HCT116 (cell line): ENCODE data around the gene CDKL4. TPM values are rescaled to one million over a fixed set of nuclear protein-coding genes. Genes with fewer than 3 reads are reported as not detected.
A peak's percentile ranks its signal among the peaks of the same experiment; 100 is the strongest.

Source experiments
- ATAC-seq: fragments of 200-7000 bp; cut with Tn5 transposase; 2 replicates; pipeline ENCODE4 v1.9.1; 2020; ENCODE audit warnings: mild to moderate bottlenecking, moderate library complexity
- BruUV-seq: library from RNA; stranded (reverse); fragments of 400-500 nt; replicated peaks from 2 replicates; lab custom pipeline; 2021; lab: Mats Ljungman, UMichigan
- CTCF ChIA-PET: fragments of 300-600 bp; sonication (Branson Sonifier 250); formaldehyde crosslinking; loops from one replicate; lab custom pipeline; 2021; ENCODE audit warnings: antibody characterized with exemption; lab: Charles Lee
- POLR2A ChIA-PET: fragments of 300-600, 350-600 bp; sonication (Branson Sonifier 250); formaldehyde crosslinking; loops from one replicate; lab custom pipeline; 2021; ENCODE audit warnings: antibody characterized with exemption; lab: Charles Lee
- RAD21 ChIA-PET, 2 experiments: fragments of 300-600 bp; sonication (Branson Sonifier 250); formaldehyde crosslinking; loops; one replicate each; lab custom pipeline; 2023; ENCODE audit warnings: low total read pairs in 2 of 2; ENCODE audit not compliant: uncharacterized antibody in 2 of 2, unreplicated experiment in 2 of 2, low non-redundant PET in 1 of 2; lab: Charles Lee
- DNase-seq: peaks from one replicate; pipeline ENCODE4 v3.0.0-alpha.2; 2010; ENCODE audit warnings: low read depth, low spot score
- H2AFZ ChIP-seq: fragments of 200-600 bp; shearing (Covaris generic), sonication (generic); 2 replicates; pipeline ENCODE4 v1.6.1; 2017; ENCODE audit warnings: low read depth, mixed run types, mixed read lengths, antibody characterized with exemption, low read length; ENCODE audit not compliant: poor library complexity, severe bottlenecking
- H3K27ac ChIP-seq: 2 replicates; pipeline ENCODE4 v1.5.1; 2012; ENCODE audit warnings: low read depth, low read length
- H3K27me3 ChIP-seq: fragments of 200-600 bp; sonication (generic); 2 replicates; pipeline ENCODE4 v1.6.1; 2016; ENCODE audit warnings: mixed run types, low read length, mixed read lengths; ENCODE audit not compliant: insufficient read depth
- H3K36me3 ChIP-seq, 2 experiments: fragments of 200-500 bp in 1 of 2; fragments of 200-600 bp in 1 of 2; sonication (Bioruptor generic) in 1 of 2; sonication (generic) in 1 of 2; 2 replicates each; pipeline versions ENCODE4 v1.5.1 to v1.6.1; 2014 to 2016; ENCODE audit warnings: low read length in 2 of 2, inconsistent platforms in 1 of 2, mixed read lengths in 1 of 2, mixed run types in 1 of 2; ENCODE audit not compliant: insufficient read depth in 2 of 2, control insufficient read depth in 1 of 2
- H3K4me1 ChIP-seq, 2 experiments: fragments of 200-600 bp in 1 of 2; sonication (generic) in 1 of 2; 2 replicates each; pipeline versions ENCODE4 v1.5.1 to v1.6.1; 2012 to 2017; ENCODE audit warnings: low read length in 2 of 2, inconsistent platforms in 1 of 2, mild to moderate bottlenecking in 1 of 2, mixed read lengths in 1 of 2, mixed run types in 1 of 2, moderate library complexity in 1 of 2; ENCODE audit not compliant: insufficient read depth in 2 of 2, control insufficient read depth in 1 of 2
- H3K4me2 ChIP-seq: fragments of 200-600 bp; sonication (generic); 2 replicates; pipeline ENCODE4 v1.6.1; 2017; ENCODE audit warnings: mixed run types, low read length, mixed read lengths
- H3K4me3 ChIP-seq, 2 experiments: fragments of 200-600 bp in 1 of 2; sonication (generic) in 1 of 2; replicated peaks in 1 of 2; 2 replicates each; pipeline ENCODE4 v1.5.1; 2011 to 2016; ENCODE audit warnings: low read length in 2 of 2, control low read depth in 1 of 2, low read depth in 1 of 2, mild to moderate bottlenecking in 1 of 2, mixed read lengths in 1 of 2, mixed run types in 1 of 2
- H3K79me2 ChIP-seq: fragments of 200-600 bp; sonication (generic); 2 replicates; pipeline ENCODE4 v1.6.1; 2017; ENCODE audit warnings: mild to moderate bottlenecking, mixed run types, low read length, moderate library complexity, mixed read lengths; ENCODE audit not compliant: insufficient read depth
- H3K9ac ChIP-seq: fragments of 200-600 bp; sonication (generic); 2 replicates; pipeline ENCODE4 v1.6.1; 2016; ENCODE audit warnings: low read length, mixed read lengths
- H3K9me2 ChIP-seq: fragments of 200-600 bp; sonication (generic), shearing (Covaris generic); 2 replicates; pipeline ENCODE4 v1.6.1; 2017; ENCODE audit warnings: mixed run types, mild to moderate bottlenecking, moderate library complexity; ENCODE audit not compliant: insufficient read depth
- H3K9me3 ChIP-seq, 2 experiments: fragments of 200-500 bp in 1 of 2; fragments of 200-600 bp in 1 of 2; sonication (Bioruptor generic) in 1 of 2; sonication (generic) in 1 of 2; 2 replicates each; pipeline ENCODE4 v1.6.1; 2014 to 2017; ENCODE audit warnings: low read length in 2 of 2, mixed read lengths in 2 of 2, inconsistent platforms in 1 of 2, low read depth in 1 of 2, mild to moderate bottlenecking in 1 of 2, mixed run types in 1 of 2, moderate library complexity in 1 of 2; ENCODE audit not compliant: control insufficient read depth in 1 of 2, insufficient read depth in 1 of 2
- H4K20me1 ChIP-seq: fragments of 200-600 bp; sonication (generic), shearing (Covaris generic); 2 replicates; pipeline ENCODE4 v1.6.1; 2017; ENCODE audit warnings: mixed run types, mild to moderate bottlenecking, moderate library complexity; ENCODE audit not compliant: insufficient read depth
- CBX3 ChIP-seq: IDR thresholded peaks from 2 replicates; pipeline ENCODE4 v1.6.1; 2012; ENCODE audit warnings: low read depth
- CEBPB ChIP-seq: IDR thresholded peaks from 2 replicates; pipeline ENCODE4 v1.6.1; 2012; ENCODE audit warnings: low read depth
- EZH2 ChIP-seq: fragments of 200-600 bp; sonication (generic); IDR thresholded peaks from 2 replicates; pipeline ENCODE4 v1.6.1; 2017; ENCODE audit warnings: antibody characterized with exemption, mixed run types
- EZH2phosphoT487 ChIP-seq: fragments of 200-600 bp; IDR thresholded peaks from 2 replicates; pipeline ENCODE4 v1.6.1; 2018; ENCODE audit warnings: antibody characterized with exemption, borderline replicate concordance
- JUND ChIP-seq: IDR thresholded peaks from 2 replicates; pipeline ENCODE4 v1.6.1; 2012
- POLR2AphosphoS5 ChIP-seq: IDR thresholded peaks from 2 replicates; pipeline ENCODE4 v1.6.1; 2011; ENCODE audit warnings: mild to moderate bottlenecking, low read depth, low read length, moderate library complexity
- SP1 ChIP-seq: IDR thresholded peaks from 2 replicates; pipeline ENCODE4 v1.6.1; 2012; ENCODE audit warnings: low read depth
- intact Hi-C: fragments of 100-400 bp; cut with micrococcal nuclease; formaldehyde crosslinking; loops from 2 replicates; pipeline ENCODE4 v1.10.0; 2022
- total RNA-seq: library from RNA; stranded (reverse); gene quantifications from one replicate; pipeline ENCODE4 v1.2.1, GENCODE V29; 2021; ENCODE audit not compliant: unreplicated experiment
- TF ChIP-seq, protein P1 (sequence below): IDR thresholded peaks from 2 replicates; pipeline ENCODE4 v1.6.1; 2012
- TF ChIP-seq, protein P2 (sequence below): IDR thresholded peaks from 2 replicates; pipeline ENCODE4 v1.6.1; 2012; ENCODE audit warnings: low read depth
- TF ChIP-seq, protein P3 (sequence below): IDR thresholded peaks from 2 replicates; pipeline ENCODE4 v1.6.1; 2012

Gene CDKL4
- total RNA-seq, 1 experiment from 2014 or later = 0.27 TPM

DNA sequence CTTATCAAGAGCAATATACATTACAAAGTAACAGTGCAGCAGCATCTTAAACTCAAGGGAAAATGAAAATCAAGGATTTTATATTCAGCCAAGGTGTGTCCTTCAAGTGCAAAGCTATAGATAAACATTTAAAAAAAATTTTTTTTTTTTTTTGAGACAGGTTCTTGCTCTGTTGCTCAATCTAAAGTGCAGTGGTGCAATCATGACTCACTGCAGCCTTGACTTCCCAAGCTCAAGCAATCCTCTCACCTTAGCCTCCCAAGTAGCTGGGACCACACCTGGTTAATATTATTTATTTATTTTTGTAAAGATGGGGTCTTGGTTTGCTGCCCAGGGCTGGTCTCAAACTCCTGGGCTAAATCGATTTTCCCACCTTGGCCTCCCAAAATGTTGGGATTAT is 9.0 kb downstream of the CDKL4 start:
- no peaks in the 10 kb centered on the region for H3K36me3 ChIP-seq
- H2AFZ ChIP-seq = no peak overlapping the region
- H4K20me1 ChIP-seq = no peaks in the 10 kb centered on the region
- H3K27ac ChIP-seq = no peak overlapping the region
- no peaks in the 10 kb centered on the region for H3K9me3 ChIP-seq
- ChIA-PET RAD21 (no interaction called here), CTCF (interaction anchor here (2.6 kb wide), 1 partner anchor 287 kb away, joined by 12 read pairs; no protein-coding TSS in a partner anchor), POLR2A (no interaction called here)
- intact Hi-C loops = loop anchor here (5.0 to 10.0 kb wide), 2 partner anchors 498 to 700 kb away; no protein-coding TSS in a partner anchor
- ATAC-seq (no peak), DNase-seq (no peak)
- H3K9me2 ChIP-seq = no peaks in the 10 kb centered on the region
- BruUV-seq = no TSS peak
- peak; percentile 61 for TF ChIP-seq CEBPB
- TF ChIP-seq, protein P1, sequence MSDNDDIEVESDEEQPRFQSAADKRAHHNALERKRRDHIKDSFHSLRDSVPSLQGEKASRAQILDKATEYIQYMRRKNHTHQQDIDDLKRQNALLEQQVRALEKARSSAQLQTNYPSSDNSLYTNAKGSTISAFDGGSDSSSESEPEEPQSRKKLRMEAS = no peak
- TF ChIP-seq, protein P2, sequence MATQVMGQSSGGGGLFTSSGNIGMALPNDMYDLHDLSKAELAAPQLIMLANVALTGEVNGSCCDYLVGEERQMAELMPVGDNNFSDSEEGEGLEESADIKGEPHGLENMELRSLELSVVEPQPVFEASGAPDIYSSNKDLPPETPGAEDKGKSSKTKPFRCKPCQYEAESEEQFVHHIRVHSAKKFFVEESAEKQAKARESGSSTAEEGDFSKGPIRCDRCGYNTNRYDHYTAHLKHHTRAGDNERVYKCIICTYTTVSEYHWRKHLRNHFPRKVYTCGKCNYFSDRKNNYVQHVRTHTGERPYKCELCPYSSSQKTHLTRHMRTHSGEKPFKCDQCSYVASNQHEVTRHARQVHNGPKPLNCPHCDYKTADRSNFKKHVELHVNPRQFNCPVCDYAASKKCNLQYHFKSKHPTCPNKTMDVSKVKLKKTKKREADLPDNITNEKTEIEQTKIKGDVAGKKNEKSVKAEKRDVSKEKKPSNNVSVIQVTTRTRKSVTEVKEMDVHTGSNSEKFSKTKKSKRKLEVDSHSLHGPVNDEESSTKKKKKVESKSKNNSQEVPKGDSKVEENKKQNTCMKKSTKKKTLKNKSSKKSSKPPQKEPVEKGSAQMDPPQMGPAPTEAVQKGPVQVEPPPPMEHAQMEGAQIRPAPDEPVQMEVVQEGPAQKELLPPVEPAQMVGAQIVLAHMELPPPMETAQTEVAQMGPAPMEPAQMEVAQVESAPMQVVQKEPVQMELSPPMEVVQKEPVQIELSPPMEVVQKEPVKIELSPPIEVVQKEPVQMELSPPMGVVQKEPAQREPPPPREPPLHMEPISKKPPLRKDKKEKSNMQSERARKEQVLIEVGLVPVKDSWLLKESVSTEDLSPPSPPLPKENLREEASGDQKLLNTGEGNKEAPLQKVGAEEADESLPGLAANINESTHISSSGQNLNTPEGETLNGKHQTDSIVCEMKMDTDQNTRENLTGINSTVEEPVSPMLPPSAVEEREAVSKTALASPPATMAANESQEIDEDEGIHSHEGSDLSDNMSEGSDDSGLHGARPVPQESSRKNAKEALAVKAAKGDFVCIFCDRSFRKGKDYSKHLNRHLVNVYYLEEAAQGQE = no peak
- H3K27me3 ChIP-seq = no peaks in the 10 kb centered on the region
- no peaks in the 10 kb centered on the region for H3K79me2 ChIP-seq
- H3K4me1 ChIP-seq = no peaks in the 10 kb centered on the region
- no peak overlapping the region for H3K9ac ChIP-seq
- H3K4me3 ChIP-seq = no peak overlapping the region
- H3K4me2 ChIP-seq = no peak overlapping the region

DNA sequence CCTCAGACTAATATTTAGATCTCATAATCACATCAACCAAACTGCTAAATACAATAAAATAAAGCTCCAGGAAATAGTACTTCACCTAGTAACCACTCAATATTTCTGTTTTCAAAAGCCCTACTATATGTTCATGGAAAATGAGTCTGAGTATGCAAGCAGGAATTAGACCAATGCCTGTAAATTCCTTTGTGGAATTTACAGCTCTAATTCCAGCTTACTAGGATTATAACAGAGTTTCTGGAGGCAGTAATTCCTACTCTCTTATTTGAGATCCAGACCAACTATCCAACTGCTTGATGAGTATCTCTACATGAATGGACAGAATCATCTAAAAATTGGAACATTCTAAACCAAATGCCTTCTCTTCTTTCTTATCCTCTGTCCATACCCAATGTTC is 11.6 kb downstream of the CDKL4 start:
- Histone ChIP-seq H3K4me2 (no peak overlapping the region), H3K9me2 (no peaks in the 10 kb centered on the region), H4K20me1 (no peaks in the 10 kb centered on the region), H3K9ac (no peak overlapping the region), H3K4me3 (no peak overlapping the region), H3K9me3 (no peaks in the 10 kb centered on the region), H2AFZ (no peak overlapping the region), H3K79me2 (no peaks in the 10 kb centered on the region), H3K4me1 (0 out of 4 replicates have a peak, but pooled peaks cover 0 to 3% of the 10 kb centered on the region in 2 experiments), H3K27ac (no peak overlapping the region), H3K27me3 (no peaks in the 10 kb centered on the region), H3K36me3 (no peaks in the 10 kb centered on the region)
- intact Hi-C loops = loop anchor here (5.0 to 10.0 kb wide), 2 partner anchors 500 to 697 kb away; no protein-coding TSS in a partner anchor
- ChIA-PET CTCF (interaction anchor here (2.1 to 6.5 kb wide), 2 partner anchors 172 to 285 kb away, joined by 12 to 141 read pairs; no protein-coding TSS in a partner anchor), RAD21 (interaction anchor here in 1 of 2 experiments (1.4 kb wide), 1 partner anchor 285 kb away, joined by 3 read pairs; no protein-coding TSS in a partner anchor), POLR2A (no interaction called here)
- BruUV-seq = no TSS peak
- ATAC-seq (no peak), DNase-seq (no peak)
- TF ChIP-seq, protein P3, sequence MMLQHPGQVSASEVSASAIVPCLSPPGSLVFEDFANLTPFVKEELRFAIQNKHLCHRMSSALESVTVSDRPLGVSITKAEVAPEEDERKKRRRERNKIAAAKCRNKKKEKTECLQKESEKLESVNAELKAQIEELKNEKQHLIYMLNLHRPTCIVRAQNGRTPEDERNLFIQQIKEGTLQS = no peak
- no peak for TF ChIP-seq EZH2phosphoT487
- TF ChIP-seq EZH2 = no peak
- TF ChIP-seq JUND = no peak
- no peak for TF ChIP-seq POLR2AphosphoS5
- TF ChIP-seq CBX3 = no peak
- no peak for TF ChIP-seq SP1
- TF ChIP-seq, protein P2 = no peak
- no peak for TF ChIP-seq CEBPB
